OCI-LY1 (cell line): ENCODE results near the gene LEP.

ENCODE experiments used
- CTCF ChIP-seq: fragments of 200-600 bp; sonication (generic), shearing (Covaris generic); IDR thresholded peaks from 2 replicates; pipeline ENCODE4 v1.5.1; 2017; ENCODE audit warnings: mild to moderate bottlenecking, antibody characterized with exemption, low read length, moderate library complexity, mixed read lengths
- EZH2 ChIP-seq: fragments of 200-600 bp; sonication (generic), shearing (Covaris generic); IDR thresholded peaks from 2 replicates; pipeline ENCODE4 v1.8.0; 2017; ENCODE audit warnings: borderline replicate concordance, mixed run types, mild to moderate bottlenecking, antibody characterized with exemption, low read length, moderate library complexity, mixed read lengths

DNA sequence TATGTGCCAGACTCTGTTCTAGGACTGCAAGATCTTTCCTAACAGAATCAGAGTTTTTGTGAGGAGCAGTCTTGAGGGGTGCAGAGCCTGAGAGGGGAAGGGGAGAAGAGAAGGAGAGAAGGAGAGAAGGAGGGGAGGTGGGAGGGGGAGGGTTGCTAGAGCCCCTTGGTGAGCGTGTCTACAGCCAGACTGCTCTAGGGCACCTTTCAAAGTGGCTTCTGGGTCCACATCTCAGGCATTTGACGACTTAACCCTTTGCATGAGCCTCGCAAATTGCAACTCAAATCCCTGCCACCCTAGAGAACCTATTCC, 31.1 kb upstream of the LEP start:
- TF ChIP-seq EZH2 (no peak), CTCF (no peak)
